Mucosa of gallbladder (tissue), 1 donor: ENCODE data around the gene TFDP1. TPM values are rescaled to one million over a fixed set of nuclear protein-coding genes. Genes with fewer than 3 reads are reported as not detected.
A peak's percentile ranks its signal among the peaks of the same experiment; 100 is the strongest.

Source experiments
- DNase-seq: peaks from one replicate; pipeline ENCODE4 v3.0.0-alpha.2; 2020; ENCODE audit warnings: low spot score
- total RNA-seq: library from RNA; stranded (reverse); gene quantifications from one replicate; pipeline ENCODE4 v1.2.1, GENCODE V29; 2021
- donor health status: DM: no; HTN: no; CAD: no.

The TFDP1 gene, protein sequence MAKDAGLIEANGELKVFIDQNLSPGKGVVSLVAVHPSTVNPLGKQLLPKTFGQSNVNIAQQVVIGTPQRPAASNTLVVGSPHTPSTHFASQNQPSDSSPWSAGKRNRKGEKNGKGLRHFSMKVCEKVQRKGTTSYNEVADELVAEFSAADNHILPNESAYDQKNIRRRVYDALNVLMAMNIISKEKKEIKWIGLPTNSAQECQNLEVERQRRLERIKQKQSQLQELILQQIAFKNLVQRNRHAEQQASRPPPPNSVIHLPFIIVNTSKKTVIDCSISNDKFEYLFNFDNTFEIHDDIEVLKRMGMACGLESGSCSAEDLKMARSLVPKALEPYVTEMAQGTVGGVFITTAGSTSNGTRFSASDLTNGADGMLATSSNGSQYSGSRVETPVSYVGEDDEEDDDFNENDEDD
- 53.4 TPM for total RNA-seq

DNA sequence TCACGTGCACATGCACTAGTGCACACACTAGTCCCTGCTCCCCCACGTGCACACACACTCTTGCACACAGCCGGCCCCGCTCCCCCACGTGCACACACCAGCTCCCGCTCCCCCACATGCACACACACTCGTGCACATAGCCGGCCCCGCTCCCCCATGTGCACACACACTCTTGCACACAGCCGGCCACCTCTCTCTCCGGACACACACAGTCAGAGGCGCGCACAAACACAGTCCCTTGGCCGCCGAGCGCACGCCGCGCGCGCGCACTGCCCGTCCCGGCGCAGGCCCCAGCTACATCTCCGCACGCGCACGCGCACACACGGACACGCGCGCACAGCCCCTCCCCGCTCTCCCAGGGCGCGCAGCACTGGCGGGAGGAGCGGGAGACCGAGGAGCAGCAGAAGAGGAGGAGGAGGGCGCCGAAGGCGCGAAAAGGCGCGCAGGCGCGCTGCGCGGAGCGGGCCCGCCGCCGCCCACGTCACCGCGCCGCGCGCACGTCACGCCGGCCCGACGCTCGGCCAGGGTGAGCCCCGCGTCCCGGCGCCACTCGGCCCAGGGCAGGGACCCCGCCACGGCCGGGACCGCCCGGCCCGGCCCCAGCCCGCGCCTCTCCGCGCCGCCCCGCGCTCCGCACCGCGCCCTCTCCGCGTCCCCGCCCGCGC is at the start of gene TFDP1:
TSS of gene TFDP1 (plus strand) at position 549 of the 665 bp plus-strand sequence. CDS start 1,085 bp downstream, outside the sequence.
- DNase-seq: peak; percentile 71

DNA sequence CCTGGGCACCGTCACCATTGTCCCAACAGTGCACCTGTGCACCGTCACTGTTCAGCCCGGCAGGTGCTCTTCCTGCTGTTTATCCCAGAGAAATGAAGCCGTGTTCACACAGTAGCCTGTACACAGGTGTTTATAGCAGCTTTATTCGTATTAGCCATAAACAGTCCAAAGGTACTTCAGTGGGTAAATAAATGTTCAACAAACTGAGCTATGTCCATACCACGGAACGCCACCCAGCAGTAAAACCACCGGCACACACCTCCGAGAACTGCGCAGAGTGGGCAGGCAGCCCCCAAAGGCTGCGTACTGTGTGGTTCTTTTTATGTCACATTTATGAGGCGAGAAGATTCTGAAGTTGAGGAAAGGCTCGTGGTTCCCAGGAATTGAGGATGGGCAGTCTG is 49.2 kb upstream of the TFDP1 start:
- DNase-seq: no peak

- DNase-seq: no peak
Measured at GRCh38 chr13:113536461-113537110, 48.0 kb upstream of the TFDP1 start.

DNA sequence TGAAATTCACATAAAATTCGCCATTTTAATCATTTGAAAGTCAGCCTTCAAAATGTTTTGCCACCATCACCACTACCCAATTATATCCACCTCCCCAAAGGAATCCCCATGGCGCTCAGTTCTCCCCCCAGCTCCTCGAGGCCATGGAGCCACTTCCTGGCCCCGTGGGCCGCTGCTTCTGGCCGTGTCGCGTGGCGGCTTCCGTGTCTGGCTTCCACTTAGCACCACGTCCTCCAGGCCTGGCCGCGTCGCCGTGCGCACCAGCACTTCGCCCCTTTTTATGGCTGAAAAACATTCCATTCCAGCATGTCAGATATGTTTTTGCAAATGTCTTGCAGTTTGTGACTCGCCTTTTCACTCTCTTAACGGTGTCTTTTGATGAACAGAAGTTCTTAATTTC is 47.3 kb upstream of the TFDP1 start:
- no peak for DNase-seq

DNA sequence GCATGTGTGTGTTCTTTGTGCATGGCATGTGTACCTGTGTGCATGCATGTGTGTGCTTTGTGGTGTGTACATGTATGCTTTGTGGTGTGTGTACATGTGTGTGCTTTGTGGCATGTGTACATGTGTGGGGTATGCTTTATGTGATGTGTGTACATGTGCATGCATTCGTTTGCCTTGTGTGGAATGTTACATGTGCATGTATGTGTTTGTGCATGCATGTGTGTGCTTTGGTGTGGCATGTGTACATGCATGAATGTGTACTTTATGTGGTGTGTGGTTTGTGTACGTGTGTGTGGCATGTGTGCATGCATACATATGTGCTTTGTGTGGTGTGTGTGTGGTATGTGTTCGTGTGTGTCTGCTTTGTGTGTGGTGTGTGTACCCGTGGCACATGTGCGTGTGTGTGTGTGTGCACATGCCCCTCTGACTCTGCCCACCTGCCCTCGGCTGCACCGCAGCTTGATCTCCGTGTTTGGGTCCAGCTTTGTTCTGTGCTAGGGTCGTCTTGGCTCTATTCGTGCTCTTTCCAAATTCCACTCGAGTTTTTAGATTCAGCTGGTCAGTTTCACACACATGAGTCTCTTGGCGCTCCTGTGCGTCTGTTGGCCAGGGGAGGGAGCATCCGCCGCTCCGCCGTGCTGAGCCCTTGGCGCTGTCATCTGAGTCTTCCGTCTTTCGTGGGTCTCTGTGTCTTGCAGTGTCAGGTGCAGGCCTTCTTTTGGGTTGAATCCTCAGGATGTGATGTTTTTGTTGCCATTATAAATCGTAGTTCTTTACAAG is 46.5 kb upstream of the TFDP1 start:
- DNase-seq: no peak

DNA sequence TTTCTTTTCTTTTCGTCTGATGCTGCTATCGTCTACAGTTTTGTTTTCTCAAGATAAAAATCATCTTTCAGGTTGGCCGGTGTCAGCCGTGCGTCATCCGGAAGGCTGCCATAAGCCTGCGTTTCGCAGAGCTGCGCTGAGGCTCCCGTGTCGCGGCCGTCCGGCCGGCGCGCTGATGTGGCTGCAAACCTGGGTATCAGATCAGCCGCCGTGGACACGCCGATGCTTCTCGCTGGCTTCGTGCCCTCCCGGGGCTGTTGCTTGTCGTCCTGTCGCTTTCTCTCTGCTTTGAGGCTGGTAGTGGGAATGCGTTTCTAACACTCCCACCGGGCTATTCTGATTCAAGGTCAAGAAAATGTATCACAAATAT is 45.9 kb upstream of the TFDP1 start:
- no peak for DNase-seq

DNA sequence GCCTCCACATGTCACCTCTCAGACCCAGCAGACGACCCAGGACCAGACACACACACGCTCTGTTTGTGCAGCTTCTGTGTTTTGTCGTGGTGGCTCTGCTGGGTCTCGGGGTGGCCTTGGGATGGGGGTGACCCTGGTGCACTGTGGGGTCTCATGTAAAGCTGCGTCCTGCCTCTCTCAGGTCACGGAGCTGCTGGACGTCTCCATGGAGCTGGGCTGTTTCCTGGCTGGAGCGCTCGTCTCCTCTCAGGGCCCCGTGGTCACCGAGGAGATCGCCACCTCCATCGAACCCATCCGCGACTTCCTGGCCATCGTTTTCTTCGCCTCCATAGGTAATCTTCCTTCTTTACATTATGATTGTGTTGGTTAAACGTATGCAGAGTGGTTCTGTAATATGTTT is 45.4 kb upstream of the TFDP1 start:
- no peak for DNase-seq

- no peak for DNase-seq
Measured at GRCh38 chr13:113539822-113540221, 44.7 kb upstream of the TFDP1 start.

- DNase-seq: no peak
Measured at GRCh38 chr13:113540523-113540922, 44.0 kb upstream of the TFDP1 start.

DNA sequence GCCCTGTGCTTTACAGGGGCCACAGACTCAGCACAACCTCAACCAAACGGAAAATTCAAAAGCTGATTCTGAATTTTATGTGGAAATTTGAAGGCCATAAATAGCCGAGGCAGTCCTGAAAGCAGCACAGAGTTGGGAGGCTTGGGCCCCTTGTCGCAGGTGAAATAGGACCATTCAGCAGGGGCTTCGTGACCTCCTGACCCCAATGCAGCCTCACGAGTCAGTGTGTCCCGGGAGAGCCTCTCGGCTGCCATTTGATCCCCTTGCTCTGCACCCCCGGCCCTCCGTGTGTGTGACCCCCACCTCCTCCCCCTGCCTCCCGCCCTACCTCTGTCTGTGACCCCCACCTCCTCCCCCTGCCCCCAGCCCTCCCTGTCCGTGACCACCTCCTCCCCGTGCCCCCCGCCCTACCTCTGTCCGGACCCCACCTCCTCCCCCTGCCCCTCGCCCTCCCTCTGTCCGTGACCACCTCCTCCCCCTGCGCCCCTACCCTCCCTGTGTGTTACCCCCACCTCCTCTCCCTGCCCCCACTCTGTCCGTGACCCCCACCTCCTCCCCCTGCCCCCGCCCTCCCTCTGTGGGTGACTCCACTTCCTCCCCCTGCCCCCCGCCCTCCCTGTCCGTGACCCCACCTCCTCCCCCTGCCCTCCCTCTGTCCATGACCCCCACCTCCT is 41.7 kb upstream of the TFDP1 start:
- DNase-seq: no peak

DNA sequence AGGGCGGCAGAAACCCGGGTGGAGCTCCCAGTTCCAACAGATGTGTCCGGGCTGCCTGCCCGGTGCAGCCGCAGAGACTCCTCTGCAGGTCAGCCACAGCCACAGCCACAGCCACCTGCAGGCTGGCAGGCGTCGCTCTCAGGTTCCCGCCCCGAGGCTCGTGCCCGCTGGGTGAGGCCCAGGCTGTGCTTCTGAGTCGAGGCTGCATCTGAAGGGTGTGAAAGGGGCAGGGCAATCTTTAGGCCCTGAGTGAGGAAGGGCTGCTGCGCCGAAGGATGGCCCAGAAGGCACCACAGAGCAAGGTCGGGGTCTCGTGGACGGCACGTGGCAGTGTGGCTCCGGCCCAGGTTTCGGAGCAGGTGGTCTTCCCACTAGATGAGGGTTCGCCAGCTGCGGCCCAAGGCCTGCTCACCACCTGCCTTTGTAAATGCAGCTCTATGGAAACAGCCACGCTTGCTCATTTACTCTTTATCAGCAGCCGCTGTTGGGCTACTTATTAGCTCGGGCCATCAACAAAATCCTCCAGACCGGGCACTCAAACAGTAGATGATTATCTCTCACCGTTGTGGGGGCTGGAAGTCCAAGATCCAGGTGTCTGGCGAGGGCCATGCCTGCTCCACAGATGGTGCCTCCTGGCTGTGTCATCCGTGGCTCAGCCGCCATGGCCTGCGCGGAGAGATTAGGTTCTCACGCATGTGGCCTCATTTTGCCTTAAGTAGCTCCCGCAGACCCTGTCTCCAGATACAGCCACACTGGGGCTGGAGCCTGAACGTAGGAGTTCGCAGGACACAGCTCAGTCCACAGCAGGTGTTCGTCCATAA is 40.3 kb upstream of the TFDP1 start:
- DNase-seq: no peak

- DNase-seq: no peak
Measured at GRCh38 chr13:113544896-113545295, 39.7 kb upstream of the TFDP1 start.

- DNase-seq: no peak
Measured at GRCh38 chr13:113545455-113545930, 39.1 kb upstream of the TFDP1 start.

DNA sequence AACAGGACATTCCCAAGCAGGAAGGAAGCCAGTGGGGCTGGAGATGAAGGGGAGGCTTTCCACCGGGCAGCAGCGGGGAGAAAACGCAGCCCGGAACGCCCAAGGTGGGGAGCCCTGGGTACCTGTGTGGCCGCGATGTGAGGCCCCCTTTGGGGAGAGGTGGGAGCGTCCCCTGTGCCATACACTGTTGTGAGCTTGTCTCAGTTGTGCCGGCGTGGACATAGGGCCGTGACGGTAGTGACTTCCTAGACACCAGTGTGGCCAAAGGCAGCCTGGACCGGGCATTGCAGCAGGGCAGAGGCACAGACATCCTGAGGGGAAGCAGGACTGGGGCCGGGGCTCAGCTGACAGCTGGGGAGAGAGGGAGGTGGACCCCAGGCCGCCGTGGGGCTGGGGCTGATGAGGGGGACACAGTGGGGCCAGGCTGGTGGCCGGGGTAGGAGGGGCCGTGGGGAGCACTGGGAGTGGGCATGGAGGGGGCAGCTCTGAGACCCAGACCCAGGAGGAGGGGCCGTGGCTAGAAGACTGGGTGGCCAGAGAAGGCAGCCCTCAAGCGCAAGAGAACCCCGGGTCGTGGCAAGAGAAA is 38.5 kb upstream of the TFDP1 start:
- no peak for DNase-seq

DNA sequence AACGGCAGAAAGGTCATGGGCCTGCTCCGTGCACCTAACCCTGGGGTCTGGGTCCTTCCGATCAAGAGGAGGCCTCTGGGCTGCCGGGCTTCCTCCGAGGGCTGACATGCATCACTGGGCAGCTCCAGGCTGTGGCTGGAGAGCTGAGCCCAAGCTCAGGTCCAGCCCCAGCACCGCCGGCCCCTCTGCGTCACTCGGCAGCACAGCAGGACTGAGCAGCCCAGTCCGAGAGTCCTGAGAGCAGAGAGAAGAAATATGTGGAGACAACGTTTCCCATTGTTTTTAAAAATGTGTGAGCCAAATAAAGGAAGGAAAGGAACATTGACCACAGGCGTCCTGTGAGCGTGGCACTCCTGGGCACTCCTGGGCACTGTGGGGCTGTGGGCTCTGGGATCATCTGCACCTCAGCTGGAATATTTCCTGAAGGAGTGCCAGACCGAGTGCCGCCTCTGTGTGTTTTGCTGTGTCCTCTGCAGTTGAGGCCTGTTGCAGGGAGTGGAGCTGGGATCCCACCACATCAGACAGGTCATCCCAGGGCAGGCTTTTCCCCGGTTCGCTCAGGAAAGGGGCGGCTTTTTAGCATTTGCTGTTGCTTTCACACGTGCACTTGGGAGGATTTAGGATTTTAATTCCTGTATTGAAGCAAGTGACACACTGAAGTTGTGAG is 37.8 kb upstream of the TFDP1 start:
- DNase-seq: no peak

DNA sequence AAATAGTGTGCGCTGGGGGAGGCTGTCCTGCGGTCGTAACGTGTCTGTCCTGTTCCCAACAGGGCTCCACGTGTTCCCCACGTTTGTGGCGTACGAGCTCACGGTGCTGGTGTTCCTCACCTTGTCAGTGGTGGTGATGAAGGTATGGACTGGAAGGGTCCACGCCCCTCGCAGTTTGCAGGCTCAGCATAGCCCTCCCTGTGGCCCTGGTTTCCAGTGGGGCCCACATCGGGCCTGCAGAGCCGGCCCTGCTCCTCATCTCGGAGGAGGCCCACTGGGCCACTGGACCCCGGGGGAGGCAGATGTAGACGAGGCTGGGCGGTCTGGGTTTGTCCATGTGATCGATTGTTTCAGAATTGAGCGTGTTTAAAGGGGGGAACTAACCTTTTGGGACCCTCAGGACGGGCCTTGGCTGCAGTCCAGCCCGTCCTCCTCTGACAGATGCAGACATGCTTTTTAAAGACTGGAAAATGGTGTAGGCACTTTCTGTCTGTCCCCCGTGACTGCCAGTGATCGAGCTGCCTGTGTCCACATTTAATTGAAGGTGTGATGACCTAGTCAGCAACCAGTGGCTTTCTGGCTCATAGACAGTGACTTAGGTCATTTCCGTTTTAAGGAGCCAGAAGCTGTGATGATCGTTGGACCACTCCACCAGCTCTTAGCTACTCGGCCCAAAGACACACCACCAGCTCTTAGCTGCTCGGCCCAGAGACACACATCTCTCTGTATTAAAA is 37.1 kb upstream of the TFDP1 start:
- no peak for DNase-seq

DNA sequence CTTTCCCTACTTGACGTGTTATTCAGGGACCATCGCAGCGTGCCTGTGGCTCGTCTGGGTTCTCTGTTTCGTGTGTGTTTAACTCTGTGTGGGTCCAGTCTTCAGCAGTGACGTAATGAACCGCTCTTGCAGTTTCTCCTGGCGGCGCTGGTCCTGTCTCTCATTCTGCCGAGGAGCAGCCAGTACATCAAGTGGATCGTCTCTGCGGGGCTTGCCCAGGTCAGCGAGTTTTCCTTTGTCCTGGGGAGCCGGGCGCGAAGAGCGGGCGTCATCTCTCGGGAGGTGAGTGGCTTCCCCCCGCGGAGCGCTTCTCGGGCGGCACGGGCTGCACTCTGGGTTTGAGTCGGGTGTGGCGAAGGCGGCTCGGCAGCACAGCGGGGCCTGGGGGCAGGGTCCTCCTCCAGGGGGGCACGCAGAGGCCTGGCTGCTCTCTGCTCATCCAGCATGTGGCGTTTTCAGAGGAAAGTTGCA is 36.3 kb upstream of the TFDP1 start:
- DNase-seq: no peak

- no peak for DNase-seq
Measured at GRCh38 chr13:113548778-113549621, 35.6 kb upstream of the TFDP1 start.
